ENCODE results near the gene EVA1A. TPM values are rescaled to one million over a fixed set of nuclear protein-coding genes. Genes with fewer than 3 reads are reported as not detected.

EVA1A gene
- total RNA-seq, 1 experiment from 2014 or later: 0.21 TPM

DNA sequence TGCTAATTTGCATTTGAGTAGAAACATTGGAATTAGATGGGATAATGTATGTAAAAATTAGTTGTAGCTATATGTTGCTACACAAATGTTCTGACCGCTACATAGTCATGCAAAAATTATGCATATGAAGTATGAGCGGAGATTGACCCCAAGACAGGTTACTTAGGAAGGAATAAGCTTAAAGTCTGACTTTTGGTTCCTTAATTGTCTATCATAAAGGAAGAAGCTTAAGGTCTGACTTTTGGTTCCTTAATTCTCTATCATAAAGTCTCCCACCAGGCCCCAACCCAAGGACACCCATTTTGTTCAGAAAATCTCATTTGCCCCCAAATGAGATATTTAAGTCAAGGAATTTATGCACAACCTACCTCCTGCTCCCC is 106.5 kb downstream of the EVA1A start:
- no peaks in the 10 kb centered on the region for H3K27me3 ChIP-seq (ENCODE audit: control insufficient read depth, insufficient read depth, low read length)
- no peaks in the 10 kb centered on the region for H3K9me3 ChIP-seq (ENCODE audit: control insufficient read depth, insufficient read depth, low read depth, low read length)
- no peak overlapping the region for H3K27ac ChIP-seq (ENCODE audit: low read length)
- intact Hi-C loops (cut with micrococcal nuclease; ENCODE audit: unreplicated experiment) (no loop called here), in situ Hi-C loops (cut with HindIII; ENCODE audit: low pct_unique_long_range_greater_than_20kb, low sequenced_read_pairs) (no loop called here)
- no peak overlapping the region for H3K4me3 ChIP-seq (ENCODE audit: low read depth in 2 of 2, low read length in 2 of 2)
- ChIA-PET POLR2A (no interaction called here), CTCF (no interaction called here)
- no peaks in the 10 kb centered on the region for H3K36me3 ChIP-seq (ENCODE audit: control insufficient read depth, insufficient read depth, low read length)
- TF ChIP-seq TCF7L2 (IDR thresholded peaks at IDR 0.05; ENCODE audit: low read depth, low read length) (no peak), SIN3A (IDR thresholded peaks at IDR 0.05; ENCODE audit: borderline replicate concordance, insufficient read depth, low read depth, low read length) (no peak), POLR2AphosphoS5 (IDR thresholded peaks at IDR 0.05; ENCODE audit: low read depth, low read length) (no peak)
- TF ChIP-seq, protein P1, sequence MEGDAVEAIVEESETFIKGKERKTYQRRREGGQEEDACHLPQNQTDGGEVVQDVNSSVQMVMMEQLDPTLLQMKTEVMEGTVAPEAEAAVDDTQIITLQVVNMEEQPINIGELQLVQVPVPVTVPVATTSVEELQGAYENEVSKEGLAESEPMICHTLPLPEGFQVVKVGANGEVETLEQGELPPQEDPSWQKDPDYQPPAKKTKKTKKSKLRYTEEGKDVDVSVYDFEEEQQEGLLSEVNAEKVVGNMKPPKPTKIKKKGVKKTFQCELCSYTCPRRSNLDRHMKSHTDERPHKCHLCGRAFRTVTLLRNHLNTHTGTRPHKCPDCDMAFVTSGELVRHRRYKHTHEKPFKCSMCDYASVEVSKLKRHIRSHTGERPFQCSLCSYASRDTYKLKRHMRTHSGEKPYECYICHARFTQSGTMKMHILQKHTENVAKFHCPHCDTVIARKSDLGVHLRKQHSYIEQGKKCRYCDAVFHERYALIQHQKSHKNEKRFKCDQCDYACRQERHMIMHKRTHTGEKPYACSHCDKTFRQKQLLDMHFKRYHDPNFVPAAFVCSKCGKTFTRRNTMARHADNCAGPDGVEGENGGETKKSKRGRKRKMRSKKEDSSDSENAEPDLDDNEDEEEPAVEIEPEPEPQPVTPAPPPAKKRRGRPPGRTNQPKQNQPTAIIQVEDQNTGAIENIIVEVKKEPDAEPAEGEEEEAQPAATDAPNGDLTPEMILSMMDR (IDR thresholded peaks at IDR 0.05): no peak
- TF ChIP-seq, protein P2, sequence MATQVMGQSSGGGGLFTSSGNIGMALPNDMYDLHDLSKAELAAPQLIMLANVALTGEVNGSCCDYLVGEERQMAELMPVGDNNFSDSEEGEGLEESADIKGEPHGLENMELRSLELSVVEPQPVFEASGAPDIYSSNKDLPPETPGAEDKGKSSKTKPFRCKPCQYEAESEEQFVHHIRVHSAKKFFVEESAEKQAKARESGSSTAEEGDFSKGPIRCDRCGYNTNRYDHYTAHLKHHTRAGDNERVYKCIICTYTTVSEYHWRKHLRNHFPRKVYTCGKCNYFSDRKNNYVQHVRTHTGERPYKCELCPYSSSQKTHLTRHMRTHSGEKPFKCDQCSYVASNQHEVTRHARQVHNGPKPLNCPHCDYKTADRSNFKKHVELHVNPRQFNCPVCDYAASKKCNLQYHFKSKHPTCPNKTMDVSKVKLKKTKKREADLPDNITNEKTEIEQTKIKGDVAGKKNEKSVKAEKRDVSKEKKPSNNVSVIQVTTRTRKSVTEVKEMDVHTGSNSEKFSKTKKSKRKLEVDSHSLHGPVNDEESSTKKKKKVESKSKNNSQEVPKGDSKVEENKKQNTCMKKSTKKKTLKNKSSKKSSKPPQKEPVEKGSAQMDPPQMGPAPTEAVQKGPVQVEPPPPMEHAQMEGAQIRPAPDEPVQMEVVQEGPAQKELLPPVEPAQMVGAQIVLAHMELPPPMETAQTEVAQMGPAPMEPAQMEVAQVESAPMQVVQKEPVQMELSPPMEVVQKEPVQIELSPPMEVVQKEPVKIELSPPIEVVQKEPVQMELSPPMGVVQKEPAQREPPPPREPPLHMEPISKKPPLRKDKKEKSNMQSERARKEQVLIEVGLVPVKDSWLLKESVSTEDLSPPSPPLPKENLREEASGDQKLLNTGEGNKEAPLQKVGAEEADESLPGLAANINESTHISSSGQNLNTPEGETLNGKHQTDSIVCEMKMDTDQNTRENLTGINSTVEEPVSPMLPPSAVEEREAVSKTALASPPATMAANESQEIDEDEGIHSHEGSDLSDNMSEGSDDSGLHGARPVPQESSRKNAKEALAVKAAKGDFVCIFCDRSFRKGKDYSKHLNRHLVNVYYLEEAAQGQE (IDR thresholded peaks at IDR 0.05; ENCODE audit: insufficient read depth in 1 of 2, low read depth in 2 of 2, low read length in 1 of 2): no peak
- BruUV-seq (replicated peaks): no TSS peak
- ATAC-seq: no peak
- DNase-seq (ENCODE audit: low read depth, low spot score): no peak
- no peaks in the 10 kb centered on the region for H3K4me1 ChIP-seq (ENCODE audit: control insufficient read depth, insufficient read depth, low read length)

GRCh38 chr2:75453384-75454240 is 107.1 kb downstream of the EVA1A start:
- BruUV-seq (replicated peaks): no TSS peak
- Histone ChIP-seq H3K4me1 (ENCODE audit: control insufficient read depth, insufficient read depth, low read length) (no peaks in the 10 kb centered on the region), H3K4me3 (ENCODE audit: low read depth in 2 of 2, low read length in 2 of 2) (no peak overlapping the region), H3K36me3 (ENCODE audit: control insufficient read depth, insufficient read depth, low read length) (no peaks in the 10 kb centered on the region), H3K9me3 (ENCODE audit: control insufficient read depth, insufficient read depth, low read depth, low read length) (no peaks in the 10 kb centered on the region), H3K27me3 (ENCODE audit: control insufficient read depth, insufficient read depth, low read length) (no peaks in the 10 kb centered on the region), H3K27ac (ENCODE audit: low read length) (no peak overlapping the region)
- POLR2A ChIA-PET: no interaction called here
- intact Hi-C loops (cut with micrococcal nuclease; ENCODE audit: unreplicated experiment): no loop called here
- TF ChIP-seq POLR2AphosphoS5 (IDR thresholded peaks at IDR 0.05; ENCODE audit: low read depth, low read length): no peak
- CTCF ChIA-PET: no interaction called here
- ATAC-seq (no peak), DNase-seq (ENCODE audit: low read depth, low spot score) (no peak)
- in situ Hi-C loops (cut with HindIII; ENCODE audit: low pct_unique_long_range_greater_than_20kb, low sequenced_read_pairs): no loop called here

DNA sequence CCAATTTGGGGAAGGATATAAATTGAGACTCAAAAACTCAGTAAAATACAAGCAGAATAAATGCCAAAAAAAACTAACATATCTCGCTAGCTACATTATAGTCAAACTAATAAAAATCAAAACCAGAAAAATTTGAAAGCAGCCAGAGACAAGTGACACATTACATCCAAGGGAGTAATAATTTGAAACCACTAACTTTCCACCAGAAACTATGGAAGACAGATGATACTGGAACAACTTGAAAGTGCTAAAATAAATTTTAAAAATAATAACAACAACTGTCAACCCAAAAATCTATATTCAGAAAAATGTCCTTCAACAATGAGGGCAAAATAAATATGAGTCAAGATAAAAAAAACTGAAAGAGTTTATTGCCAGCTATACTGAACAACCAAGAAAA is 110.7 kb downstream of the EVA1A start:
- no peaks in the 10 kb centered on the region for H3K4me1 ChIP-seq (ENCODE audit: control insufficient read depth, insufficient read depth, low read length)
- ChIA-PET CTCF (no interaction called here), POLR2A (no interaction called here)
- H3K27me3 ChIP-seq (ENCODE audit: control insufficient read depth, insufficient read depth, low read length): no peaks in the 10 kb centered on the region
- in situ Hi-C loops (cut with HindIII; ENCODE audit: low pct_unique_long_range_greater_than_20kb, low sequenced_read_pairs): no loop called here
- BruUV-seq (replicated peaks): no TSS peak
- no peak overlapping the region for H3K4me3 ChIP-seq (ENCODE audit: low read depth in 2 of 2, low read length in 2 of 2)
- no peaks in the 10 kb centered on the region for H3K9me3 ChIP-seq (ENCODE audit: control insufficient read depth, insufficient read depth, low read depth, low read length)
- ATAC-seq (no peak), DNase-seq (ENCODE audit: low read depth, low spot score) (no peak)
- intact Hi-C loops (cut with micrococcal nuclease; ENCODE audit: unreplicated experiment): no loop called here
- no peak overlapping the region for H3K27ac ChIP-seq (ENCODE audit: low read length)
- TF ChIP-seq TCF7L2 (IDR thresholded peaks at IDR 0.05; ENCODE audit: low read depth, low read length) (no peak), POLR2AphosphoS5 (IDR thresholded peaks at IDR 0.05; ENCODE audit: low read depth, low read length) (no peak), SIN3A (IDR thresholded peaks at IDR 0.05; ENCODE audit: borderline replicate concordance, insufficient read depth, low read depth, low read length) (no peak)
- TF ChIP-seq, protein P1 (IDR thresholded peaks at IDR 0.05): no peak
- TF ChIP-seq, protein P2 (IDR thresholded peaks at IDR 0.05; ENCODE audit: insufficient read depth in 1 of 2, low read depth in 2 of 2, low read length in 1 of 2): no peak
- no peaks in the 10 kb centered on the region for H3K36me3 ChIP-seq (ENCODE audit: control insufficient read depth, insufficient read depth, low read length)

Measured in Panc1 (cell line).